Prostate gland (tissue), 2 donors: Measurements from ENCODE around the gene SHBG. TPM values are rescaled to one million over a fixed set of nuclear protein-coding genes. Genes with fewer than 3 reads are reported as not detected.

ENCODE experiments used
- DNase-seq: peaks from one replicate; pipeline ENCODE4 v3.0.0-alpha.2; 2019; ENCODE audit warnings: low spot score
- H3K27ac ChIP-seq, 2 donors: fragments of 200-600 bp; sonication (generic); 2 replicates each; pipeline ENCODE4 v1.5.1; 2017 to 2019
- H3K27me3 ChIP-seq: fragments of 200-600 bp; sonication (generic); replicated peaks from 2 replicates; pipeline ENCODE4 v1.5.1; 2019; ENCODE audit not compliant: insufficient read depth
- H3K36me3 ChIP-seq, 2 donors: fragments of 200-600 bp; sonication (generic); 1 replicate in 1 of 2; 2 replicates in 1 of 2; pipeline versions ENCODE4 v1.5.1 to v1.8.1; 2017 to 2019
- H3K4me1 ChIP-seq: fragments of 200-600 bp; sonication (generic); replicated peaks from 2 replicates; pipeline ENCODE4 v1.5.1; 2019
- H3K4me3 ChIP-seq, 2 donors: fragments of 200-600 bp; sonication (generic); 2 replicates each; pipeline ENCODE4 v1.5.1; 2017 to 2019
- H3K9me3 ChIP-seq: fragments of 200-600 bp; sonication (generic); 2 replicates; pipeline ENCODE4 v1.5.1; 2017
- CTCF ChIP-seq, 4 experiments: fragments of 200-600 bp in 2 of 4; fragments of 450-650 bp in 2 of 4; sonication (generic) in 2 of 4; IDR thresholded peaks; 1 replicate in 3 of 4; 2 replicates in 1 of 4; pipeline ENCODE4 v1.5.1; 2016 to 2019; ENCODE audit warnings: antibody characterized with exemption in 4 of 4, mild to moderate bottlenecking in 2 of 4, moderate library complexity in 2 of 4
- POLR2A ChIP-seq: fragments of 450-650 bp; IDR thresholded peaks from one replicate; pipeline ENCODE4 v1.6.1; 2016; ENCODE audit warnings: antibody characterized with exemption, mild to moderate bottlenecking
- POLR2AphosphoS5 ChIP-seq: sonication (generic); formaldehyde crosslinking; IDR thresholded peaks from one replicate; pipeline ENCODE4 v1.6.1; 2017; ENCODE audit warnings: antibody characterized with exemption
- WGBS: methylation state at CpG from one replicate; pipeline ENCODE4 v1.1.5; 2018; 5-methylcytosine and 5-hydroxymethylcytosine counted together
- intact Hi-C: fragments of 100-400 bp; cut with DNase I; formaldehyde crosslinking; loops from one replicate; pipeline ENCODE4 v1.14.2; 2022
- total RNA-seq, 2 donors: library from RNA; depleted of rRNA; stranded (reverse); fragments of >200 nt; gene quantifications; one replicate each; pipeline ENCODE4 v1.1.0, GENCODE V29; 2016

The SHBG gene
- total RNA-seq, 2 donors from 2014 or later, result 2.1 TPM; not detected in 1

GRCh38 chr17:7589891-7590691 lies 39.8 kb upstream of the SHBG start, which contains the start of gene SOX15:
TSS of gene SOX15 (minus strand) at chr17:7590094. CDS start at chr17:7589676, 418 bp downstream.
- Histone ChIP-seq H3K36me3 (peaks cover 6 to 19% of the 10 kb centered on the region in 2 donors), H3K27ac (peak within 1 kb of the TSS; percentile 76 to 84), H3K4me3 (peak within 1 kb of the TSS; percentile 44), H3K9me3 (no peaks in the 10 kb centered on the region), H3K27me3 (no peaks in the 10 kb centered on the region), H3K4me1 (peaks cover 7% of the 10 kb centered on the region)
- TF ChIP-seq POLR2A (peak; percentile 36), CTCF (IDR thresholded peaks at IDR 0.05) (no peak), POLR2AphosphoS5 (peak; percentile 16)
- intact Hi-C loops, result no loop called here
- peak; percentile 70 for DNase-seq
- WGBS, result 39% methylated on average over 24 of the region's 24 CpGs

- Histone ChIP-seq H3K9me3 (no peaks in the 10 kb centered on the region), H3K4me1 (peaks cover 7% of the 10 kb centered on the region), H3K27ac (no peak overlapping the region), H3K4me3 (no peak overlapping the region), H3K27me3 (no peaks in the 10 kb centered on the region), H3K36me3 (peaks cover 12 to 24% of the 10 kb centered on the region in 2 donors)
- intact Hi-C loops, result no loop called here
- TF ChIP-seq CTCF (IDR thresholded peaks at IDR 0.05) (no peak), POLR2A (no peak), POLR2AphosphoS5 (no peak)
- 68% methylated on average over 4 of the region's 4 CpGs for WGBS
- DNase-seq, result no peak
Observed at GRCh38 chr17:7590743-7591142, 39.2 kb upstream of the SHBG start.

- Histone ChIP-seq H3K4me3 (no peak overlapping the region), H3K27ac (no peak overlapping the region), H3K36me3 (peaks cover 16 to 24% of the 10 kb centered on the region in 2 donors), H3K9me3 (no peaks in the 10 kb centered on the region), H3K4me1 (peaks cover 7% of the 10 kb centered on the region), H3K27me3 (no peaks in the 10 kb centered on the region)
- intact Hi-C loops, result no loop called here
- no peak for TF ChIP-seq POLR2A
- TF ChIP-seq CTCF (IDR thresholded peaks at IDR 0.05), result no peak
- TF ChIP-seq POLR2AphosphoS5, result no peak
- 85% methylated on average over 5 of the region's 5 CpGs for WGBS
- DNase-seq, result no peak
Observed at GRCh38 chr17:7591596-7591995, 38.3 kb upstream of the SHBG start.

- no peak for DNase-seq
- no peak overlapping the region for H3K4me3 ChIP-seq
- no peak overlapping the region for H3K27ac ChIP-seq
- H3K27me3 ChIP-seq, result no peaks in the 10 kb centered on the region
- intact Hi-C loops, result no loop called here
- H3K9me3 ChIP-seq, result no peaks in the 10 kb centered on the region
- TF ChIP-seq CTCF (IDR thresholded peaks at IDR 0.05) (no peak), POLR2A (no peak), POLR2AphosphoS5 (no peak)
- peaks cover 16 to 24% of the 10 kb centered on the region in 2 donors for H3K36me3 ChIP-seq
- peaks cover 7% of the 10 kb centered on the region for H3K4me1 ChIP-seq
- 93% methylated on average over 23 of the region's 23 CpGs for WGBS
Observed at GRCh38 chr17:7592422-7593021, 37.4 kb upstream of the SHBG start.
